GM21717 (cell line): ENCODE measurements around the gene TBXAS1.
"Not testable (repeated sequence)": the region's sequence is repeated elsewhere in the genome, so short reads cannot be mapped to it uniquely, and the experiment has no call there.

ENCODE experiments used
- ATAC-seq: cut with Tn5 transposase; IDR thresholded peaks from one replicate; pipeline ENCODE4 v1.9.1; 2021; ENCODE audit warnings: mild to moderate bottlenecking, moderate library complexity; ENCODE audit not compliant: unreplicated experiment

The TBXAS1 gene

DNA sequence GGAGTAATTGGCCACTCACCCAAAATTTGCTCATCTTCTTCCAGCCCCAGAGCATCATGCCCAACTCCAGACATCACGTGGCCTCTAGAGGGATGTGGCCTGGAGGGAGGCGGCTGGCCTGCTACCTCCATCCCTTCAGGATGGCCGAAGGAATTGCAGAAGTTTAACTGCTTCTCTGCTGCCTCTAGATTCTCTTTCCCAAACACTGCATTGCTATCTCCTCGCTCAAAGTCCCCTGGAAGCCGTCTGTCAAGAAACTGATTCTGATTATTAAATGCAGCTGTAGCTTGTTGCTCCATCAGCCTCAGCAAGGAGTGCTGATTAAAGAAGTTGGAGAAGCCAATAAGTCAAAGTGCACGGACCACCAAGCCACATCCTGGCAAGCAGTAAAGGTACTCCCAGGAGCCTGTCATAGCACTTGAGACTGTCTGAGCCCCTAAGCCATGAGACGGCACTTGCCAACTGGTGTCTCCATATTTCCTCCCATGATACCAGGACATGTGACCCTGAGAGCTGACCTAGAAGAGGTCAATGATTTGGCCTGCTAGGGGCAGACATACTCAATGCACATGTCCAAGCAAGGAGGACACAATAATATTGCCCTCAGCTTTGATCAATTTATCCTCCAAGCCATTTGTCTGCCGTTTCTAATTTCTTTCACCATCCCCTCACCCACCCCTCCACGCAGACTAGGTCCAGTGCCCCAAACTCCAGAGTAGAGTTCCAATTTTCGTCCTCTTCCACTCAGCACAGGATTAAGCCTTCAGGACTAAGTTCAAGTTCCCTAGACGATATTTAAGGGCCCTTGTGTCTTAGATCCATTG is 84.2 kb downstream of the TBXAS1 start:
- ATAC-seq = no peak

GRCh38 chr7:139913845-139914135 is 84.7 kb downstream of the TBXAS1 start:
- ATAC-seq = no peak

DNA sequence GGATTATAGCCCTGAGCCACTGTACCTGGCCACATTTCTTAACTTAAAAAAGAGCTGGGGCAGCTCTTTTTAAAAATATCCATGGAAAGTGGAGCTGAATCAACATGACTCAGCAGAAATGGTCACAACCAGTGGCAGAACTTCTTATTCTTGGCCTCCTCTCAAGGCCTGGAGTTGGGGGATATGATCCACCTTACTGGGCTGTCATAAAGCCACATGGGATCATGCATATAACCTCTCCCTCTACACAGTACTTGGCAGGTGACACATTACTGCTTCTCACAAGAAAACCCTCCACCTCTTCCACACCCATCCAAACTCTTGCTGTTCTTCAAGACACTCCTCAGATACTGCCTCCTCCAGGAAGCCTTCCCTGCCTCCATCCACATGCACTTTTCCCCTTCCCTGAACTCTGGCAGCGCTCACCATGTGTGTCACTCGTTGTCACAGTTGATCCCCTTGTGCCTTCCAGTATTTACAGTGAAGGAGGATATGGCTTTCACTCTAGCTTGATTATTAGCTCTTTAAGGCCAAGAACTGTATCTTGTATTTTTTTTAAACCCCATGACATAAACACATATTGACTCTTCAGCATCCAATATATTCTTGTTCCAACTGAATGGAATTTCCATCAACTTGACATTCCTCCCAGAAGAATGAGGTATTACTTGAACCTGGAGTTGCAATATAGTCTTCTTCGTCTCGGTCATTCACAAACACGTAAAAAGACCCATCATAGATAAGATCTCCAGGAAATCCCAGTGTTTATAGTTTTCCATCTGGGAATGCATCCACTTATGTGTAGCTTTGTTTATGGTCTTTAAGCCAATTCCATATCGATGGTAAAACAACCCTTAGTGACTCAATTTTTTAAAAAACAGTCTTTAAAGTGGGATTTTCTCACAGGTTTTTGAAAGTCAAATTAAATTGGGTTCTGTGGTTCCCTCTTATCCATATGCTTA is 85.5 kb downstream of the TBXAS1 start:
- no peak for ATAC-seq

DNA sequence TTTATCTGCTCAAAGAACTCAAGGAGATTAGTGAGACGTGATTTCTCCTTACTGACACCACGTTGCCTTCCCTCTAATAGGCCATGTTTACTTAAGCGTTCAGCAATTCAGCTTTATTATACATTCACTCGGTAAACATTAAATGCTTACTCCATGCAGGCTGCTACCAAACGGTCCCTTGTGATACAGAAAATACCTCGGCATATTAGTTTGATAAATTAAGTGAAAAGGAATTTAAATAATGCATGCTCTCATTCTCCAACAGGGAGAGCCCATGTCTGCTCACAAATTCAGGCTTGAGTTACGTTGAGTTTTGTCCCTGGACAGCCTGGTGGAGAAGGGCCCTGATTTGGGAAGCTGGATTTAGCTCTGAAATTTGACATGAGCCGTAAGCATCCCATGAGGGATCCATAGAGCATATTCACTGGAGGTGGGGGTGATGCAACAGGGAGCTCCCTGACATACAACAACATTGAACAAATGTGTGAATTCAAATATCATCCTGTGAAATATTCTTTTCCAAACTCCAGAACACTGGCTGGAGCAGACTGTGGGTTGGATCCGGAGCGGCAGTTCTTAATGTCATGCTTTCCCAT is 86.3 kb downstream of the TBXAS1 start:
- no peak for ATAC-seq

DNA sequence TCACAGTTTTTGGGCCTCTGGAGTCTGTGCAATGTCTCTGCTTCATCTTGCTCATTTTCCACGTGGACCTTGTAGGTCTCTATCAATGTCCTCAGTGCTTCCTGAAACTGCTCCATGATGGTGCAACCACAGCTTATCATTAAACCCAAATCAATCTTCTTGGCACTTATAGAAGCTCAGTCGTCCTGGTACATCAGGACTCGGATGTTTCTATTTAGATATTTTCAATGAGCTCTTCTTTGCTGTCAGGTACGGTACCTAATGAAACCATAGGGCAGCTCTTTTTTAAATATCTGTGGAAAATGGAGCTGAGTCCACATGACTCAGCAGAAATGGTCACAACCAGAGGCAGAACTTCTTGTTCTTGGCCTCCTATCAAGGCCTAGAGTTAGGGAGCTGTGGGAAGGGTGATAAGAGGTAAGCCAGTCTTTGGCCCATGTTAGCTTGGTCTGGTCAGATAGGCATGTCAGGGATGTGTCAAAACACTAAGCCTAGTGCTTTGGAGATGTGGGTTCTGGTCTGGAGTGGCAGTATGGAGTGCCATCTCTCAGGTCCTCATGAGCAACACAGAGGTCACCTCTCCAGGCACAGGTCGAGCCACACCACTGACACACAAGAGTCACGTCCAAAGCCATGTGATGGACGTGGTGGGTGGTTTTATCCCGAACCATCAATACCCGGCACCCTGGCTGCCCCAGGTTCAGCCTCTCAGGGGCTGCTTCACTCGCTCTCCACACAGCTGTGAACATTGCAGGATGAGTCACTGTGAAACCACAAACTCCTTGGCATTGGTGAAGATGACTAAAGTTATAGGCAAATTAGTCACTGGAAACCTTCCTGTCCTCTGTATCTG is 87.0 kb downstream of the TBXAS1 start:
- peak; percentile 92 for ATAC-seq

DNA sequence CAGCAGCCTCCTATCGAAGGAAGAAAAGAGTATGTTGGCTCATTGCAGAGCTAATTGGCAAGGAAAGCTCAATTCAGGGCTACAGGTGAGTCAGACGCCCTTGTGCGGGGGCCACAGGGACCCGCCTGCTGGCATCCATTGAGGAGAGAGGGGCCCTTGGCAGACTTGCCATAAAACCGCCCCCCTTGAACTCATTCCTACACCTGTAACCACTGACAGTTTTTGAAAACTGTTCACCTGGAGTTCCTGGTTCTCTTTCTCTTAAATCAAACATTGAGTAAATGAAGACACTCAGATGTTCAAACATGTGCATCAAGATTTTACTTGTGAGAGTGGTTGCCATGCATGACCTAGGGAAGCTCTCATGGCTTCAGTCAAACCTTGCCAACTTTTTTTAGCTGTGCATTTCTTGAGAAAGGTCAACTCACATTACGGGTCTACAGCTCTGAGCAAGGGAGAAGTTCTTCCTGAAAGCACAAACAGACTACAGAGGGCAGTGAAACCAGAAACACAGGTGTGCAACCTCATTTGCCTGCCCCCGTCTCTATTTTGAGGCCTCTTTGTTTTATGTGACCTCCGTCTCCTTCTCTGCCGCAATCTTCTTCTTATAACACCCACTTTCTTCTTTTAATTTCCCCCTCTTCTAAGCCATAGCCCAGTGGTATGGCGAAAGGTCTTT is 87.8 kb downstream of the TBXAS1 start:
- peak; percentile 76 for ATAC-seq

DNA sequence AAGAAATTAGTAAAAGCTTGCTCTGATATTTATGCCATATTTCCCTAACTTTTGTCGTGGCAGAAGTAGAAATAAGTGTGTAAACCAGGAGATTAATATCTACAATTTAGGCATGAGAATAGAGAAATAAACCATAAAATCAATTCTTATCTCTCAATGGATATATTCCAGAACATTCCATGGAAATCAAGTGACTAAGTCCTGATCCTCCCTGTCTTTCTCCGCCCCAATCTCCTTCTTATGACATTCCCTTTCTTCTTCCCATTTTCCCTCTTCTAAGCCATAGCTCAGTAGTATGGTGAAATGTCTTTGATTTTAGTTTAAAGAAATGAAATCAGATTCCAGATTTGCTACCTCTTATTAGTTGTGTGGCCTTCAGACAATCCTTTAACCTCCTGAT is 88.8 kb downstream of the TBXAS1 start:
- ATAC-seq = no peak

DNA sequence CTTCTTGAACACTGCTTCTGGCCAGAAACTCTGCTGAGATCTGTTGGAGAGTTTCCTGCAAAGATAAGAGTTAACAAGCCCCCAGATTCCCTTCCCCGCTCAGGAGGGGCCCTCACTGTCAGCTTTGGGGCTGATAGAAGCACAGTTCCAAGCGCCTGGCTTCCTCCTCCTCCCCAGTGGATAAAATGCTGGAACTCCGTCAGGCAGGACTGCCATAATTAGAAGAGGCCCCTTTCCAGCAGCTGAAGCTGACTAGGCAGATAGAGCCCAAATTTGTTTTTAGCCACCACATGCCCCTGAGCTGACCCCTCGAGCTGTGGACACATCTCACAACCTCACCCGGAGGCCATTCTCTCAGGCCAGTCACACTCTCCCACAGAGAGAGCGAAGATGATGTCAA is 89.4 kb downstream of the TBXAS1 start:
- no peak for ATAC-seq

- ATAC-seq = no peak
Observed at GRCh38 chr7:139923090-139923489, 94.0 kb downstream of the TBXAS1 start.

DNA sequence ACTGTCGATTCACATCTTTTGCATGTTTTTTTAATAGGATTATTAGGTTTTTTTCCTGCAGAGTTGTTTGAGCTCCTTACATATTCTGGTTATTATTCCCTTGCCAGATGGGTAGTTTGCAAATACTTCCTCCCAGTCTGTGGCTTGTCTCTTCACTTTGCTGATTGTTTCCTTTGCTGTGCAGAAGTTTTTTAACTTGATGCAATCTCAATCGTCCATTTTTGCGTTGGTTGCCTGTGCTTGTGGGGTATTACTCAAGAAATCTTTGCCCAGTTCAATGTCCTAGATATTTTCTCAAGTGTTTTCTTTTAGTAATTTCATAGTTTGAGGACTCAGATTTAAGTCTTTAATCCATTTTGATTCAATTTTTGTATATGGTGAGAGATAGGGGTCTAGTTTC is 95.4 kb downstream of the TBXAS1 start:
- ATAC-seq = no peak

DNA sequence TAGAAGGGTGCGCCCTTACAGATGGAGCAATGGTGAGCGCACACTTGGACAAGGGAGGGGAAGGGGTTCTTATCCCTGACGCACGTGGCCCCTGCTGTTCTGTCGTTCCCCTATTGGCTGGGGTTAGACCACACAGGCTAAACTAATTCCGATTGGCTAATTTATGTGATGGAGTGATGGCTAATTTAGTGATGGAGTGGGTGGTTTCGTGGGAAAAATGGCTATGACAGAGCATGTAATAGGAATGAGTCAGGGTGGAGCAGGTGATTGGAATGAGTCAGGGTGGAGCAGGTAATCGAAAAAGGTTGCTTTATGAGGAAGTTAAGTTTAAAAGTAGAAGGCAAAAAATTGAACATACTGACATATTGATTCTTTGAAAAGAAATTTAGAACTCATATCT is 100.2 kb downstream of the TBXAS1 start:
- not testable (repeated sequence) for ATAC-seq

DNA sequence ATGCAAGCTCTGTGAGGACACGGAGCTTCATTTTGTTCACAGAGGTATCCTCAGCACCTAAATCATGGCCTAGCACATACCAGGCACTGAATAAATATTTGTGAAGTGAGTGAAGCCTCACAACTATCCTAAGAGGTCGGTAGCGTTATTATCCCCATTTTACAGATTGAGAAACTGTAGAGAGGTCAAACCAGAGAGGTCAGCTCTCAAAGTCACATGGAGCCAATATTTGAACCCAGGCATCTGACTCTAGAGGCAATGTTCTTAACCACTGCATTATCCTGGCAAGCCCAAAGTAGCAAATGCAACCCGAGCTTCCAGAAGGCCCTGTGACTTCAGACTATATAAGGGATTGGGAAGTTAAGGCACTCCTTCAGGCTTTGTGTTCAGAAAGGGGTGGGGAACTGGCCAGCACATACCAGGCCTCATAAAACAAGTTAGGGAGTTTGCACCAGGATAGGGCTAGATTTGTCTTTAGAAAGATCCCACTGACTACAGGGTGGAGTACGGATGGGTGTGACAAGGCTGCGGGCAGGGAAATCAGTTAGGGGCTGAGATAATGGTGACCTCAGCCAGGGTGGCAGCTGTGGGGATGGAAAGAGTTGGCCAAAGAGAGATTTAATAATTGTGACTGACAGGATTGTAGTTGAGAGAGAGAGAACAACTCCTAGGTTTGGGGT is 101.4 kb downstream of the TBXAS1 start:
- no peak for ATAC-seq

- no peak for ATAC-seq
Observed at GRCh38 chr7:139931190-139931934, 102.3 kb downstream of the TBXAS1 start.

GRCh38 chr7:139932531-139932930 is 103.5 kb downstream of the TBXAS1 start:
- no peak for ATAC-seq

- no peak for ATAC-seq
Observed at GRCh38 chr7:139936760-139937310, 107.8 kb downstream of the TBXAS1 start.

GRCh38 chr7:139937715-139938114 is 108.7 kb downstream of the TBXAS1 start:
- no peak for ATAC-seq

DNA sequence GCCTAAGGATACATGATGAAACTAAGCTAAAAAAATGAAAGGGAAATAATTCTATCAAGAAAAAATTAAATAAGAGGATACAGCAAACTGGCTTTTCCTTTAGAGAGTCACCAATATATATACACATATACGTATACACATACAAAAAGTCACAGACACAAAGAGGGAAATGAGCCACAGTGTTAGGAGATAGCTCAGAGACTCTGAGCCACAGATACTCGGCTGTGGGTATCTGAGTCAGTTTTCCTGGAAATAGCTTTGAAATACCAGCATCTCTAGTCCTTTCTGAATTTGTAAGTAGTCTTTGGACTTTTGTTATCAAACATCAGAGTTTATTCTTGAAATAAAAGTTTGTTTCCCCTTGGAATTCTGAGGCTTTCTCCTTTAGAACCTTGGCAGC is 111.8 kb downstream of the TBXAS1 start:
- no peak for ATAC-seq

DNA sequence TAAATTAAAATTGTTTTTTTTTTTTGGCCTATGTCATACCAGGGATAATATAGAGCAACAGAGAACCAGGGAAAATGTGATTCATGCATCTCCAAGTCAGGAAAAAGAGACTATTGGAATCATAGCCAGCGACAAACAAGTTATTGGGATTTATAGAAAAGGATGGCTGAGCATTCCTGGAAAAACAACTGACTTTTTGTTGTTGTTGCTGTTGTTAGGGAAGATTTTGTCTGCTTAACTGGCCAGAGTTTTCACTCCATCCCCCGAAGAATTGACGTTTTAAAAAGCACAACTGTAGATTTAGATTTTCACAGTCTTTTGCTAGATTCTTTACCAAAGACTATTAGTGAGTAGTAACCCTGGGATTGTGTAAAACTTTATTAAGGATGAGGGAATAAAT is 112.4 kb downstream of the TBXAS1 start:
- no peak for ATAC-seq

- no peak for ATAC-seq
Observed at GRCh38 chr7:139941866-139942265, 112.8 kb downstream of the TBXAS1 start.
